Loucy (cell line): Measurements from ENCODE around the gene KDM4B.

Experiments used
- H2AFZ ChIP-seq: fragments of 200-600 bp; sonication (generic); 2 replicates; pipeline ENCODE4 v1.6.0; 2016; ENCODE audit warnings: antibody characterized with exemption, mild to moderate bottlenecking, low read length, moderate library complexity
- H3F3A ChIP-seq: fragments of 200-600 bp; 2 replicates; pipeline ENCODE4 v1.6.0; 2016; ENCODE audit warnings: antibody characterized with exemption, low read depth, mild to moderate bottlenecking
- H3K27me3 ChIP-seq: fragments of 200-600 bp; sonication (generic); 2 replicates; pipeline ENCODE4 v1.6.1; 2014; ENCODE audit warnings: low read length, mild to moderate bottlenecking; ENCODE audit not compliant: insufficient read depth, poor library complexity, severe bottlenecking
- H3K36me3 ChIP-seq: fragments of 200-600 bp; sonication (generic); 2 replicates; pipeline ENCODE4 v1.6.1; 2016; ENCODE audit warnings: low read length; ENCODE audit not compliant: insufficient read depth
- H3K4me1 ChIP-seq: fragments of 200-600 bp; sonication (generic); 2 replicates; pipeline ENCODE4 v1.5.1; 2014; ENCODE audit warnings: low read length, mild to moderate bottlenecking; ENCODE audit not compliant: insufficient read depth, poor library complexity, severe bottlenecking
- H3K4me2 ChIP-seq: fragments of 200-600 bp; sonication (generic); 2 replicates; pipeline ENCODE4 v1.6.0; 2014; ENCODE audit warnings: antibody characterized with exemption, low read length, low read depth, mild to moderate bottlenecking; ENCODE audit not compliant: poor library complexity, severe bottlenecking
- H3K4me3 ChIP-seq: fragments of 200-600 bp; sonication (generic); 2 replicates; pipeline ENCODE4 v1.5.1; 2014; ENCODE audit warnings: low read length, mild to moderate bottlenecking, mixed read lengths; ENCODE audit not compliant: poor library complexity, severe bottlenecking
- H3K79me2 ChIP-seq: fragments of 200-600 bp; sonication (generic); 2 replicates; pipeline ENCODE4 v1.6.1; 2014; ENCODE audit warnings: low read length; ENCODE audit not compliant: insufficient read depth
- H3K9ac ChIP-seq: fragments of 200-600 bp; sonication (generic); 2 replicates; pipeline ENCODE4 v1.6.0; 2014; ENCODE audit warnings: mild to moderate bottlenecking, low read depth, low read length, moderate library complexity; ENCODE audit not compliant: poor library complexity, severe bottlenecking
- H3K9me2 ChIP-seq: fragments of 200-600 bp; sonication (generic); replicated peaks from 2 replicates; pipeline ENCODE4 v1.6.1; 2016; ENCODE audit warnings: low read depth, low read length, mixed read lengths
- H3K9me3 ChIP-seq: fragments of 200-600 bp; sonication (generic); 2 replicates; pipeline ENCODE4 v1.6.1; 2014; ENCODE audit warnings: mild to moderate bottlenecking, antibody characterized with exemption, low read length, low read depth; ENCODE audit not compliant: insufficient read depth
- H4K20me1 ChIP-seq: fragments of 200-600 bp; sonication (generic); 2 replicates; pipeline ENCODE4 v1.6.0; 2014; ENCODE audit warnings: antibody characterized with exemption, low read length, mild to moderate bottlenecking; ENCODE audit not compliant: insufficient read depth, poor library complexity, severe bottlenecking
- CTCF ChIP-seq: fragments of 200-600 bp; sonication (generic); conservative IDR thresholded peaks from 2 replicates; pipeline ENCODE4 v1.5.1; 2014; ENCODE audit warnings: mild to moderate bottlenecking, antibody characterized with exemption, low read length
- EZH2phosphoT487 ChIP-seq: fragments of 200-600 bp; IDR thresholded peaks from 2 replicates; pipeline ENCODE4 v1.6.1; 2018; ENCODE audit warnings: antibody characterized with exemption, mild to moderate bottlenecking, moderate library complexity, borderline replicate concordance

KDM4B gene

GRCh38 chr19:5132698-5133651 lies 164.1 kb downstream of the KDM4B start:
- H3K4me2 ChIP-seq = no peak overlapping the region

DNA sequence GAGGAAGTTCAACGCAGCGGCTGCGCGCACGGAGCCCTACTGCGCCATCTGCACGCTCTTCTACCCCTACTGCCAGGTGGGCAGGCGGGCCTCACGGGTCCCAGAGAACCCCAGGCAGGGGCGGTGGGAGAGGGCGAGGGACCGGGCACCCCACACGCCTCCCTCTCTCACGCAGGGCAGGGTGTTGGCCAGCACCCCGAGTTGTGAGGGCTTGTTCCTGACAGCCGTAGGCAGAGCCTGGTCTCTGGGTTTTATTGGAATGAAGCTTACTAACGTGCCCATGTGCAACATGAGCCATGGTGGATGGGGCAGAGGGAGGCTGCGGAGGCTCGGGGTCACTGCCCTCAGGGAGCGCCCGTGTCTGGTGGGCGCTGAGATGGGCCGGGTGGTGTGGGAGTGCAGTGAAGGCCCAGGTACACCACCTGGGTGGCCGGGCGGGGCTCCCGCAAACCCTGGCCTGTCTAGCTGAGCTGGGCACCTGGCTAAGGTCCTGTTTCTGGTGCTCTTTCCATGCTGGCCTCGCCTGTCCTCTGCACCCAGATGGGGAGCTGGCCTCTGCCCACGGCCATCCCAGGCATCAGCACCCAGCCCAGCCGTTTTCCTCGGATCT lies 165.2 kb downstream of the KDM4B start:
- Histone ChIP-seq H3K36me3 (peaks cover 56% of the 10 kb centered on the region; the same call in 1 of the 2 replicates), H3K4me2 (no peak overlapping the region), H2AFZ (no peak overlapping the region), H3K9me3 (no peaks in the 10 kb centered on the region), H3K9ac (no peak overlapping the region), H3K4me3 (no peak overlapping the region), H3K4me1 (peaks cover 38% of the 10 kb centered on the region), H3F3A (no peaks in the 10 kb centered on the region), H3K27me3 (no peaks in the 10 kb centered on the region), H3K9me2 (no peaks in the 10 kb centered on the region), H4K20me1 (no peaks in the 10 kb centered on the region), H3K79me2 (no peaks in the 10 kb centered on the region)
- TF ChIP-seq CTCF (no peak), EZH2phosphoT487 (no peak)

More at GRCh38 chr19:5132698-5133651, 164.1 kb downstream of the KDM4B start:
- H3F3A ChIP-seq = no peaks in the 10 kb centered on the region
- H3K9ac ChIP-seq = no peak overlapping the region
- no peaks in the 10 kb centered on the region for H3K27me3 ChIP-seq
- no peaks in the 10 kb centered on the region for H3K79me2 ChIP-seq
- no peak overlapping the region for H2AFZ ChIP-seq
- peaks cover 52% of the 10 kb centered on the region; the same call in 1 of the 2 replicates for H3K36me3 ChIP-seq
- no peak overlapping the region for H3K4me3 ChIP-seq
- no peaks in the 10 kb centered on the region for H4K20me1 ChIP-seq
- no peaks in the 10 kb centered on the region for H3K9me3 ChIP-seq
- no peaks in the 10 kb centered on the region for H3K9me2 ChIP-seq
- TF ChIP-seq EZH2phosphoT487 (no peak), CTCF (no peak)
- peaks cover 29% of the 10 kb centered on the region for H3K4me1 ChIP-seq

- Histone ChIP-seq H3K4me3 (no peak overlapping the region), H3K9me2 (no peaks in the 10 kb centered on the region), H3K9ac (no peak overlapping the region), H3K36me3 (peaks cover 56% of the 10 kb centered on the region; the same call in 1 of the 2 replicates), H3K9me3 (no peaks in the 10 kb centered on the region), H3K79me2 (no peaks in the 10 kb centered on the region), H3K4me1 (peaks cover 38% of the 10 kb centered on the region), H3F3A (no peaks in the 10 kb centered on the region), H3K27me3 (no peaks in the 10 kb centered on the region), H3K4me2 (no peak overlapping the region), H4K20me1 (no peaks in the 10 kb centered on the region), H2AFZ (no peak overlapping the region)
- TF ChIP-seq EZH2phosphoT487 (no peak), CTCF (no peak)
These were observed 165.8 kb downstream of the KDM4B start for GRCh38 chr19:5134691-5135090.
